Astrocyte of the cerebellum (primary cell): Measurements from ENCODE around the gene OSER1.
A peak's percentile ranks its signal among the peaks of the same experiment; 100 is the strongest.

ENCODE experiments used
- DNase-seq: peaks from one replicate; pipeline ENCODE4 v3.0.0-alpha.2; 2011; ENCODE audit warnings: low read depth
- H3K4me3 ChIP-seq: 2 replicates; pipeline ENCODE4 v1.5.1; 2011; ENCODE audit warnings: mild to moderate bottlenecking, low read depth, low read length, moderate library complexity
- CTCF ChIP-seq: IDR thresholded peaks from 2 replicates; pipeline ENCODE4 v1.5.1; 2012; ENCODE audit warnings: low read length, low read depth, moderate library complexity, mild to moderate bottlenecking; ENCODE audit errors: missing control alignments
- in situ Hi-C: cut with HindIII; loops from 2 replicates; pipeline ENCODE4 v1.10.0; 2017; ENCODE audit warnings: low sequenced_read_pairs

Gene OSER1

GRCh38 chr20:44210406-44211176 lies at the start of gene OSER1:
TSS of gene OSER1 (minus strand) at chr20:44210771. CDS start at chr20:44206957, 3,814 bp downstream.
- H3K4me3 ChIP-seq = peak within 1 kb of the TSS; percentile 92
- no peak for TF ChIP-seq CTCF
- in situ Hi-C loops = no loop called here
- peak; percentile 92 for DNase-seq

GRCh38 chr20:44258226-44258890 lies 47.8 kb upstream of the OSER1 start:
- no peak for DNase-seq
- H3K4me3 ChIP-seq = no peak overlapping the region
- in situ Hi-C loops = no loop called here
- TF ChIP-seq CTCF = no peak

- in situ Hi-C loops = no loop called here
- no peak for TF ChIP-seq CTCF
These were observed 46.4 kb upstream of the OSER1 start for GRCh38 chr20:44256961-44257360.

GRCh38 chr20:44255942-44256341 lies 45.4 kb upstream of the OSER1 start:
- TF ChIP-seq CTCF = no peak
- in situ Hi-C loops = no loop called here
- no peak overlapping the region for H3K4me3 ChIP-seq
- no peak for DNase-seq

More at GRCh38 chr20:44256961-44257360, 46.4 kb upstream of the OSER1 start:
- H3K4me3 ChIP-seq = no peak overlapping the region
- no peak for DNase-seq

GRCh38 chr20:44254073-44254472 lies 43.5 kb upstream of the OSER1 start:
- in situ Hi-C loops = no loop called here
- no peak overlapping the region for H3K4me3 ChIP-seq
- no peak for DNase-seq
- TF ChIP-seq CTCF = no peak

- in situ Hi-C loops = no loop called here
- no peak overlapping the region for H3K4me3 ChIP-seq
- no peak for DNase-seq
- TF ChIP-seq CTCF = no peak
These were observed 43.0 kb upstream of the OSER1 start for GRCh38 chr20:44253528-44253927.
